Erythroblast (primary cell): ENCODE measurements around the gene METTL22.

ENCODE experiments used
- DNase-seq, 2 experiments: peaks; one replicate each; lab custom pipeline; 2025; lab: John Stamatoyannopoulos, UW
- GATA1 ChIP-seq: IDR thresholded peaks from 2 replicates; pipeline ENCODE4 v1.6.1; 2011; ENCODE audit warnings: low read depth, mild to moderate bottlenecking, control low read depth, low read length, moderate library complexity
- POLR2A ChIP-seq: IDR thresholded peaks from 2 replicates; pipeline ENCODE4 v1.6.1; 2011; ENCODE audit warnings: mild to moderate bottlenecking, low read length

The METTL22 gene

GRCh38 chr16:8675183-8676159, 54.0 kb downstream of the METTL22 start:
- TF ChIP-seq GATA1 (no peak), POLR2A (no peak)
- no peak for DNase-seq

GRCh38 chr16:8676160-8676547, 54.7 kb downstream of the METTL22 start:
- no peak for DNase-seq
- TF ChIP-seq GATA1 = no peak
- no peak for TF ChIP-seq POLR2A

- DNase-seq = no peak
- TF ChIP-seq GATA1 (no peak), POLR2A (no peak)
Measured at GRCh38 chr16:8676737-8677375, 55.4 kb downstream of the METTL22 start.

GRCh38 chr16:8677481-8677880, 56.0 kb downstream of the METTL22 start:
- no peak for DNase-seq
- TF ChIP-seq POLR2A = no peak
- no peak for TF ChIP-seq GATA1

- no peak for DNase-seq
- TF ChIP-seq POLR2A (no peak), GATA1 (no peak)
Measured at GRCh38 chr16:8678068-8678927, 56.8 kb downstream of the METTL22 start.

- DNase-seq = no peak
- TF ChIP-seq GATA1 (no peak), POLR2A (no peak)
Measured at GRCh38 chr16:8679151-8679550, 57.7 kb downstream of the METTL22 start.

GRCh38 chr16:8682551-8683259, 61.2 kb downstream of the METTL22 start:
- no peak for TF ChIP-seq GATA1
- no peak for TF ChIP-seq POLR2A
- no peak for DNase-seq

- peak in 1 of 2 experiments; percentile 20 for DNase-seq
- no peak for TF ChIP-seq POLR2A
- TF ChIP-seq GATA1 = no peak
Measured at GRCh38 chr16:8683640-8684039, 62.1 kb downstream of the METTL22 start.

GRCh38 chr16:8685617-8686016, 64.1 kb downstream of the METTL22 start:
- TF ChIP-seq POLR2A (no peak), GATA1 (no peak)
- DNase-seq = no peak

GRCh38 chr16:8686031-8686621, 64.6 kb downstream of the METTL22 start:
- TF ChIP-seq POLR2A (no peak), GATA1 (no peak)
- no peak for DNase-seq

GRCh38 chr16:8686879-8687278, 65.4 kb downstream of the METTL22 start:
- no peak for DNase-seq
- TF ChIP-seq GATA1 (no peak), POLR2A (no peak)

GRCh38 chr16:8689686-8690085, 68.2 kb downstream of the METTL22 start:
- TF ChIP-seq POLR2A (no peak), GATA1 (no peak)

More at GRCh38 chr16:8689686-8690085, 68.2 kb downstream of the METTL22 start:
- no peak for DNase-seq
